ENCODE results near the gene FRMD4A.

FRMD4A gene

DNA sequence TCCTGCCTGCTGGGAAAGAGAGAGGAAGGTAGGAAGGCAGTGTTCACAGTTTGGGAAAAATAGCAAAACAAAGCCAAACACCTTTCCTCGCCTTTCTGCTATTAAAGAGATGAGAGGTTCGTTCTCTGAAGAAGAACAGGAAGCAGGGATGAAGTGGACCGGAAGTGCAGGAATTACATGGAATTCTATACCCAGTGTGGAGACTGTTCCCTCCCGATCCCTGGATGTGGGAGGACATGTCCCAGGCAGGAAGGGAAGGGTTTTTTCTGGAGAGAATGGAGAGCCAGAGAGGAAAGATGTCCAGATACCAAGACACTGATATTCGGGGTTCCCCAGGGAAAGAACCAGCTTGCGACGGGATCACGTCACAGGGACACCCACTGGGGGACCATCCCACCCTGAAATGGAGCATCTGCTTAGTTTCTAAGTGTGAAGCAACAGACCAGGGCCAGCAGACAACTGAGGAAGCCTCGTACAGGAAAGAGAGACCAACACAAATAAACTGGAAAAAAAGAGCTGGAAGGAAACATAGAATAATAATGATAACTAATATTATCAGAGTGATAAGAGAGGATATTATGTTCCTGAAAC is 556.3 kb downstream of the FRMD4A start:
- ATAC-seq (ENCODE audit: low read depth) (no peak), DNase-seq (ENCODE audit: low spot score) (no peak)
- H3K9me3 ChIP-seq (ENCODE audit: severe bottlenecking): no peaks in the 10 kb centered on the region
- no peak overlapping the region for H3K4me3 ChIP-seq (ENCODE audit: severe bottlenecking)
- no peaks in the 10 kb centered on the region for H3K36me3 ChIP-seq (ENCODE audit: low read depth)
- TF ChIP-seq, protein P1, sequence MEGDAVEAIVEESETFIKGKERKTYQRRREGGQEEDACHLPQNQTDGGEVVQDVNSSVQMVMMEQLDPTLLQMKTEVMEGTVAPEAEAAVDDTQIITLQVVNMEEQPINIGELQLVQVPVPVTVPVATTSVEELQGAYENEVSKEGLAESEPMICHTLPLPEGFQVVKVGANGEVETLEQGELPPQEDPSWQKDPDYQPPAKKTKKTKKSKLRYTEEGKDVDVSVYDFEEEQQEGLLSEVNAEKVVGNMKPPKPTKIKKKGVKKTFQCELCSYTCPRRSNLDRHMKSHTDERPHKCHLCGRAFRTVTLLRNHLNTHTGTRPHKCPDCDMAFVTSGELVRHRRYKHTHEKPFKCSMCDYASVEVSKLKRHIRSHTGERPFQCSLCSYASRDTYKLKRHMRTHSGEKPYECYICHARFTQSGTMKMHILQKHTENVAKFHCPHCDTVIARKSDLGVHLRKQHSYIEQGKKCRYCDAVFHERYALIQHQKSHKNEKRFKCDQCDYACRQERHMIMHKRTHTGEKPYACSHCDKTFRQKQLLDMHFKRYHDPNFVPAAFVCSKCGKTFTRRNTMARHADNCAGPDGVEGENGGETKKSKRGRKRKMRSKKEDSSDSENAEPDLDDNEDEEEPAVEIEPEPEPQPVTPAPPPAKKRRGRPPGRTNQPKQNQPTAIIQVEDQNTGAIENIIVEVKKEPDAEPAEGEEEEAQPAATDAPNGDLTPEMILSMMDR (IDR thresholded peaks at IDR 0.05; ENCODE audit: poor library complexity, severe bottlenecking): no peak
- no peak overlapping the region for H3K27ac ChIP-seq (ENCODE audit: poor library complexity, severe bottlenecking)
- H3K4me1 ChIP-seq (ENCODE audit: insufficient read depth, poor library complexity, severe bottlenecking): peaks cover 40% of the 10 kb centered on the region
- H3K27me3 ChIP-seq (ENCODE audit: insufficient read depth, poor library complexity, severe bottlenecking): no peaks in the 10 kb centered on the region

DNA sequence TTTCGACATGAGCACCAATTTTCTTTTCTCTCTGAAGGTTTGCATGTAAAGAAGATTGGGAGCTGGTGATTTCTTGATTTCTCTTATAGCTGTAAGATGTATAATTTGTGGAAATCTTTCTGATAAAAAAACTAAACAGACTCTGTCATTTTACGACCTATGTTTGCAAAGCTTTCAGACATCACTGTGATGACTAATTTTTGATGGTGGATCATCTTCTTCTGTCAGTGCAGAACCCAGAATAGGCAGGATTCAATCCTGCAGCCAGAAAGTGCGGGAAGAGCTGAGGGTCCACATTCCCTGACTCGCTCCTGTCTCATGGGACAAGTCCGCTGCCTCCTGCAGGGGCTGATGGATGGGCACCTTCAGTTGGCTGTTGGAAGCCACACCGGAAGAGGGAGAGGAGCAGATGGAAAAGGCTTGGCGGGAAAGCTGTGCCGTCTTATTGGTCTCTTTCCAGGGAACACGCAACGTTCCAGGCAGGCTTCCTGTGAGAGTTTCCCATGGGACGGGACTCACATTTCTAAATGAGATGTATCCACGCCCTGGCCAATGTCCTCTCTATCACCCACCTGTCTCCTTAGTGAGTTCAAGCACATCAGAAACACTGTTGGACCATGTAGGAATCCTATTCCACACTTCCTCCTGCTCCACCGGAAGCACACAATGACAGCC is 557.1 kb downstream of the FRMD4A start:
- H3K27ac ChIP-seq (ENCODE audit: poor library complexity, severe bottlenecking): peak overlapping the region; percentile 34
- H3K4me3 ChIP-seq (ENCODE audit: severe bottlenecking): no peak overlapping the region
- no peaks in the 10 kb centered on the region for H3K27me3 ChIP-seq (ENCODE audit: insufficient read depth, poor library complexity, severe bottlenecking)
- DNase-seq (ENCODE audit: low spot score): no peak
- no peaks in the 10 kb centered on the region for H3K9me3 ChIP-seq (ENCODE audit: severe bottlenecking)
- H3K36me3 ChIP-seq (ENCODE audit: low read depth): no peaks in the 10 kb centered on the region
- TF ChIP-seq, protein P1 (IDR thresholded peaks at IDR 0.05; ENCODE audit: poor library complexity, severe bottlenecking): no peak
- no peak for ATAC-seq (ENCODE audit: low read depth)
- peaks cover 42% of the 10 kb centered on the region for H3K4me1 ChIP-seq (ENCODE audit: insufficient read depth, poor library complexity, severe bottlenecking)

DNA sequence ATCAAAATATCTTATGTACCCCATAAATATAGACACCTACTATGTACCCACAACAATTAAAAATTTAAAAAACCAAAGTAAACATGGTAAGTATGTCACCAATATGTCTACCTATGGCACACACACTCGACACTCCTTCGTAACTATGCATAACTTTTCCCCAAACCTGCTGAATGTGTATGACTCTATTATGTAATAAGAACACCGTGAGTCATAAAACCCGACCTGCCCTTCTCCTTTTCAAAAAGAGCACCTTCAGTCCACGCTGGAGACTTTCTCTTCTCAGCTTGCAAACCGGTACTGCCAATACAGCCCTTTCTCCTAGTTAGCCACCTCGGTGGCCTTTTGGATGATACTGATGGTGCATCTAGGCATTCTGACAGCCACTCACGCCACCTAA is 557.7 kb downstream of the FRMD4A start:
- DNase-seq (ENCODE audit: low spot score) (no peak), ATAC-seq (ENCODE audit: low read depth) (peak; percentile 46)
- no peaks in the 10 kb centered on the region for H3K36me3 ChIP-seq (ENCODE audit: low read depth)
- H3K9me3 ChIP-seq (ENCODE audit: severe bottlenecking): no peaks in the 10 kb centered on the region
- H3K27me3 ChIP-seq (ENCODE audit: insufficient read depth, poor library complexity, severe bottlenecking): no peaks in the 10 kb centered on the region
- peak overlapping the region; percentile 34 for H3K27ac ChIP-seq (ENCODE audit: poor library complexity, severe bottlenecking)
- TF ChIP-seq, protein P1 (IDR thresholded peaks at IDR 0.05; ENCODE audit: poor library complexity, severe bottlenecking): no peak
- H3K4me3 ChIP-seq (ENCODE audit: severe bottlenecking): no peak overlapping the region
- H3K4me1 ChIP-seq (ENCODE audit: insufficient read depth, poor library complexity, severe bottlenecking): peaks cover 42% of the 10 kb centered on the region

DNA sequence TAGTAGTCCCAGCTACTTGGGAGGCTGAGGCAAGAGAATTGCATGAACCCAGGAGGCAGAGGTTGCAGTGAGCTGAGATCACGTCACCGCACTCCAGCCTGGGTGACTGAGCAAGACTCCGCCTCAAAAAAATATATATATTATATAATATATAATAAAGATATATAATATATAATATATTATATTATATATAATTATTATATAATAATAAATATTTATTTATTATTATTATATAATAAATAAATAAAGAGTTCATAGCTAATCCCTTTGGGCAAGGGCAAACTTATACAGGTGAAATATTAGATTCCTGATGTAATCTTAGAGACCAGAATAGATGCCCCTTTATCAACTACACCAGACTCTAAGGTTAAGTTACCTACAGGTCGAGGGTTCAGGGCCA is 558.7 kb downstream of the FRMD4A start:
- no peaks in the 10 kb centered on the region for H3K9me3 ChIP-seq (ENCODE audit: severe bottlenecking)
- peaks cover 37% of the 10 kb centered on the region for H3K4me1 ChIP-seq (ENCODE audit: insufficient read depth, poor library complexity, severe bottlenecking)
- TF ChIP-seq, protein P1 (IDR thresholded peaks at IDR 0.05; ENCODE audit: poor library complexity, severe bottlenecking): no peak
- H3K27me3 ChIP-seq (ENCODE audit: insufficient read depth, poor library complexity, severe bottlenecking): no peaks in the 10 kb centered on the region
- no peak overlapping the region for H3K4me3 ChIP-seq (ENCODE audit: severe bottlenecking)
- no peak overlapping the region for H3K27ac ChIP-seq (ENCODE audit: poor library complexity, severe bottlenecking)
- DNase-seq (ENCODE audit: low spot score) (no peak), ATAC-seq (ENCODE audit: low read depth) (no peak)
- no peaks in the 10 kb centered on the region for H3K36me3 ChIP-seq (ENCODE audit: low read depth)
